Peyer's patch (tissue), 4 donors: ENCODE measurements around the gene DNAI7.

Source experiments
- CTCF ChIP-seq, 6 experiments: fragments of 450-650 bp in 4 of 6; fragments of 200-600 bp in 2 of 6; sonication (generic) in 1 of 6; IDR thresholded peaks; one replicate each; pipeline ENCODE4 v1.5.1; 2017 to 2019; ENCODE audit warnings: antibody characterized with exemption in 6 of 6, mild to moderate bottlenecking in 3 of 6, moderate library complexity in 1 of 6
- POLR2A ChIP-seq, 2 donors: fragments of 450-650 bp; IDR thresholded peaks; one replicate each; pipeline ENCODE4 v1.5.1; 2017; ENCODE audit warnings: antibody characterized with exemption in 2 of 2, mild to moderate bottlenecking in 2 of 2, moderate library complexity in 2 of 2

- TF ChIP-seq CTCF (IDR thresholded peaks at IDR 0.05) (no peak), POLR2A (IDR thresholded peaks at IDR 0.05) (no peak)
Measured at GRCh38 chr12:25089738-25090137, 105.2 kb downstream of the DNAI7 start.
